ENCODE data around the gene ZNF683. TPM values are rescaled to one million over a fixed set of nuclear protein-coding genes. Genes with fewer than 3 reads are reported as not detected.

The ZNF683 gene
- total RNA-seq, 2 donors from 2014 or later: 0.47 TPM; not detected in 1

DNA sequence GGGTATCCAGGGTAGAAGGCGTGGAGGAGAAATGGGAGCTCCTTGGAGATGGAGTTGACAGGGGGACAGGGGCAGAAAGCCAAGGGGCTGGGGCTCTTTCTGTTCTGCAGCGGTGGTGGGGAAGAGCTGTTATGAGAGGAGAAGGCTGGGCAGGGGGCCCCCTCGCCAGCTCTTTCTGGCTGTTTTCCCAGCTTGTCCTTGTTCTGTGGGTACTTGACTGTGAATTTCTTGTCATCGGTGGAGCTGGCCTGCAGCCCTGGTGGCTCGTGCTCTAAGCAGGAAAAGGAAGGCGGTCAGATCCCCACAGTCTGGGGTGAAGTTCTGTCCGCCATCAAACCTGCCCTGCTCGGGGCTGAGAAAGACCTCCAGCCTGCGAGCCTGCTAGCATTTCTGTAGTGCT is 7.6 kb downstream of the ZNF683 start:
- peaks cover 17% of the 10 kb centered on the region for H3K27me3 ChIP-seq
- TF ChIP-seq, protein P1, sequence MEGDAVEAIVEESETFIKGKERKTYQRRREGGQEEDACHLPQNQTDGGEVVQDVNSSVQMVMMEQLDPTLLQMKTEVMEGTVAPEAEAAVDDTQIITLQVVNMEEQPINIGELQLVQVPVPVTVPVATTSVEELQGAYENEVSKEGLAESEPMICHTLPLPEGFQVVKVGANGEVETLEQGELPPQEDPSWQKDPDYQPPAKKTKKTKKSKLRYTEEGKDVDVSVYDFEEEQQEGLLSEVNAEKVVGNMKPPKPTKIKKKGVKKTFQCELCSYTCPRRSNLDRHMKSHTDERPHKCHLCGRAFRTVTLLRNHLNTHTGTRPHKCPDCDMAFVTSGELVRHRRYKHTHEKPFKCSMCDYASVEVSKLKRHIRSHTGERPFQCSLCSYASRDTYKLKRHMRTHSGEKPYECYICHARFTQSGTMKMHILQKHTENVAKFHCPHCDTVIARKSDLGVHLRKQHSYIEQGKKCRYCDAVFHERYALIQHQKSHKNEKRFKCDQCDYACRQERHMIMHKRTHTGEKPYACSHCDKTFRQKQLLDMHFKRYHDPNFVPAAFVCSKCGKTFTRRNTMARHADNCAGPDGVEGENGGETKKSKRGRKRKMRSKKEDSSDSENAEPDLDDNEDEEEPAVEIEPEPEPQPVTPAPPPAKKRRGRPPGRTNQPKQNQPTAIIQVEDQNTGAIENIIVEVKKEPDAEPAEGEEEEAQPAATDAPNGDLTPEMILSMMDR (IDR thresholded peaks at IDR 0.05): no peak
- H3K36me3 ChIP-seq: no peaks in the 10 kb centered on the region
- H3K9me3 ChIP-seq: no peaks in the 10 kb centered on the region
- H3K27ac ChIP-seq: no peak overlapping the region
- intact Hi-C loops (cut with DNase I): loop anchor here (2.0 to 5.0 kb wide), 2 partner anchors 43 to 80 kb away; no protein-coding TSS in a partner anchor
- H3K4me3 ChIP-seq: no peak overlapping the region
- DNase-seq: no peak
- H3K4me1 ChIP-seq: peaks cover 9% of the 10 kb centered on the region
- H3K9ac ChIP-seq (ENCODE audit: low read depth in 2 of 2, low read length in 2 of 2): no peak overlapping the region

DNA sequence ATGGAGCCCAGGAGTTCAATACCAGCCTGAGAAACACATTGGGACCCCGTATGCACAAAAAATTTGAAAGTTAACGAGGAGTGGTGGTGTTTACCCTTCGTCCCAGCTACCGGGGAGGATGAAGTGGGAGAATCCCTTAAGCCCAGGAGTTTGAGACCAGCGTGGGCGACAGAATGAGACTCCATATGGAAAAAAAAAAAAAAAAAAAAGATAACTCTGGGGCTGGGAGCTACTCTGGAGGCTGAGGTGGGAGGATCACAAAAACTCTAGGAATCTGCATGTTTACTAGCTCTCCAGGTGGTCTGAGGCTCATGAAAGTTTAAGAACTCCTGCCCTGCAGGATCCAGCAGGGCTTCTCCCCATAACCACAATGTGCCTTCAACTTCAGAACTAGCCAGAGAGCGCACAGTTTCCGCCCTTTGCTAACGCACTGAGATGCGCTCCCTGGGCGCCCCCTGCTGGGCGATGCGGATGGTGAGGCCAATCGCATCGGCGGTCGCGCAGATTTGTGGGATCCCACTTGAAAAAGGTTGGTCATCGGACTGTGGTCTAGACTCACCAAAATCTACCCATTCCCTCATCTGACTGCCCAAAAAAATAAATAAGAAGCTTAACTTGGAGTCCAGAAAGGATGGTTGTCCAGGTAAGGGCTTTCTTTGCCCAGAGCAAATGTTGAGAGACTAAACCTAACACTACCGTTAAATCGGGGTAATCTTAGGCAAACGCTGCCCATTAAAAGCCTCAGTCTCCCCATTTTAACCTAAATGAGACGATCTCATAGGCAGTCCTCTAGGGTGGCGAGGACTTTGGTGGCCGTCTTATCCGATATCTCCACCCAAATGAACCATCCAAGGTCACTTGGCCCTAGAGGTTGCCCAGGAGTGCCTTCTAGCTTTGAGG is 8.8 kb downstream of the ZNF683 start:
- Histone ChIP-seq H3K9me3 (no peaks in the 10 kb centered on the region), H3K36me3 (no peaks in the 10 kb centered on the region), H3K4me3 (no peak overlapping the region), H3K4me1 (peaks cover 11% of the 10 kb centered on the region), H3K27me3 (peaks cover 19% of the 10 kb centered on the region), H3K27ac (no peak overlapping the region), H3K9ac (ENCODE audit: low read depth in 2 of 2, low read length in 2 of 2) (no peak overlapping the region)
- intact Hi-C loops (cut with DNase I): loop anchor here (2.0 to 5.0 kb wide), 2 partner anchors 41 to 79 kb away; no protein-coding TSS in a partner anchor
- DNase-seq: peak; percentile 87
- TF ChIP-seq, protein P1 (IDR thresholded peaks at IDR 0.05): peak; percentile 91

DNA sequence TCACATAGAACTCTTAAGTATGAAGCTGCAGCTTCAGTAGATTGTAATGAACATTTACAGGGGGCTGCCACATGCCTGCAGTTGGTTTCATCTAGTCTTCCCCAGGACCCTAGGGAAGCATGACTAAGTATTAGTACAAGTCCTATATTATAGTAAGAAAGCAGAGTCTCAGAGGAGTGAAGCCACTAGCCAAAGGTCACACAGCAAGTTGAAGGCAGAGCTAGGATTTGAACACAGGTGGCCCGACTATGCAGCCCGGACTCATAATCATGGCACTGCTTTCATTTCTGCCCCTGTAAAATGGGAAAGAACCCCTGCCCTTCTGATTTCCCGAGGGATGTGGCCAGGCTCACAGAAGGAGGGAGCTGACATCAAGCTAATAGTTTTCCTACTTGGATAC is 10.2 kb downstream of the ZNF683 start:
- Histone ChIP-seq H3K36me3 (no peaks in the 10 kb centered on the region), H3K27me3 (peaks cover 19% of the 10 kb centered on the region), H3K4me1 (peaks cover 11% of the 10 kb centered on the region), H3K9me3 (no peaks in the 10 kb centered on the region), H3K27ac (no peak overlapping the region), H3K9ac (ENCODE audit: low read depth in 2 of 2, low read length in 2 of 2) (no peak overlapping the region), H3K4me3 (no peak overlapping the region)
- TF ChIP-seq, protein P1 (IDR thresholded peaks at IDR 0.05): no peak
- DNase-seq: no peak
- intact Hi-C loops (cut with DNase I): loop anchor here (5.0 kb wide), 1 partner anchor 40 kb away; no protein-coding TSS in a partner anchor

DNA sequence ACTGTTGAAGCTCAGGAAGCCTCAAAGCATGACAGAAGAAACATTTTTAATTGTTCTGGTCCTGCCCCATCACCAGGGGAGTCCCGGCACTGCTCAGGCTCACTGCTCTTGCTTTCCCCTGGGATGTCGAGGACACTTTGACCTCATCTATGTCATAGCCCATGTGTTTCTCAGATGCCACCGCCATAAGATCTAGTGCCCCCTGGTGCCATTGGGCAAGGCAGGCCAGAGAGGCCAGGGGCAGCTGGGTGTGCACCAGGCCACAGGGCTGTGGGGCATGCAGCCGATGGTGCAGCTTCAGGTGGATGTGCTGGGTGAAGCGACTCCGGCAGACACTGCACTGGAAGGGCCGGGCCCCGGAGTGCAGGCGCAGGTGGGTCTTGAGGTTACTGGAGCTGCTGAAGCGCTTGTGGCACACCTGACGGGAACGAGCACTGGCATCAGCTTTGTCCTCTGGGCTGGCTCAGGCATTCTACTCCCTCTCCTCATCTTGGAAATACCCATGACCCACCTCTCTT is 10.9 kb downstream of the ZNF683 start:
- peaks cover 19% of the 10 kb centered on the region for H3K27me3 ChIP-seq
- TF ChIP-seq, protein P1 (IDR thresholded peaks at IDR 0.05): no peak

DNA sequence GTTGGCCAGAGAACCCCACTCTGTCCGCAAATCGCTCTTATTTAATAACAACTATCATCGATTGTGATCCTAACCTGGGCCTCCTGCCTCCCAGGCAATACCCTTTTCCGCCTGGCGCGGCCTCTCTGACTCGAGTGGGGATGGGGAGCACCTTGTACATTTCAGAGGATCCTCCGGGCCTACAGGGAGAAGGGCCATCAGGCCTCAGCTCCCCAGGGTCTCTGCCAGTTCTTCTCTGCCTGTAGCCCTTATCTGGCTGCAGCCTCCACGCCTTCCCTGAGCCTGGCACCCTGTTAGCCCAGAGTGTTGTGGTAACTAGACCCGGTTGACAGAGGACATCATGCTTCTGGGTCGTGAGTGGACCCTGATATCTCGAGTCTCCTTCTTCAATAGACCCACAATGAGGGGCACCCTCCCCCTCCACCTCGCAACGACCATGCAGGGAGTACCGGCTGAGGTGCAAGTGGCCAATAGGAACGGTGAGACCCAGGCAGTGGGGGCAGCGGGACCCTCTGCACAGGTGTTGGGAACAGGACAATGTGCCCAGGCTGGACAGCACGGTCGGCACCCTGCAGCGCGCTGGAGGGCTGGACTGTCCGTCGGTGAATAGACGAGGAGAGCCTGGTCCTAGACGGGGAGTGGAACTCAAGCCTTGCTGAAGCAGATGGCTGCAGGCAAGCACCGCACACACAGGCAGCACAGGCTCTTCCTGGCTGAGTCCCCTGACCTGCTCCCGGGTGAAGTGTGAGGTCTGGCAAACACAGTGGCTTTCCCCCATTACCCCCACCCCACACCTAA is 11.5 kb downstream of the ZNF683 start:
- DNase-seq: no peak

More for the DNA sequence above, 10.9 kb downstream of the ZNF683 start:
- Histone ChIP-seq H3K9ac (ENCODE audit: low read depth in 2 of 2, low read length in 2 of 2) (no peak overlapping the region), H3K4me3 (no peak overlapping the region), H3K36me3 (no peaks in the 10 kb centered on the region), H3K27ac (no peak overlapping the region), H3K9me3 (no peaks in the 10 kb centered on the region), H3K4me1 (peaks cover 11% of the 10 kb centered on the region)
- DNase-seq: no peak
- intact Hi-C loops (cut with DNase I): loop anchor here (5.0 kb wide), 1 partner anchor 39 kb away; no protein-coding TSS in a partner anchor

More for the DNA sequence above, 11.5 kb downstream of the ZNF683 start:
- TF ChIP-seq, protein P1 (IDR thresholded peaks at IDR 0.05): no peak
- peak overlapping the region; percentile 28 for H3K4me3 ChIP-seq
- intact Hi-C loops (cut with DNase I): loop anchor here (5.0 kb wide), 1 partner anchor 39 kb away; no protein-coding TSS in a partner anchor
- H3K4me1 ChIP-seq: peaks cover 11% of the 10 kb centered on the region
- H3K27ac ChIP-seq: no peak overlapping the region
- no peaks in the 10 kb centered on the region for H3K36me3 ChIP-seq
- peaks cover 19% of the 10 kb centered on the region for H3K27me3 ChIP-seq
- H3K9ac ChIP-seq (ENCODE audit: low read depth in 2 of 2, low read length in 2 of 2): no peak overlapping the region
- H3K9me3 ChIP-seq: no peaks in the 10 kb centered on the region
